Measurements from ENCODE around the gene CLCN6.

CLCN6 gene

GRCh38 chr1:11767922-11768704, 37.9 kb upstream of the CLCN6 start:
- no peaks in the 10 kb centered on the region for H3K36me3 ChIP-seq (ENCODE audit: control insufficient read depth in 1 of 2, insufficient read depth in 2 of 2, low read length in 2 of 2)
- no peaks in the 10 kb centered on the region for H3K27me3 ChIP-seq (ENCODE audit: control insufficient read depth in 1 of 2, insufficient read depth in 2 of 2, low read length in 2 of 2)
- H3K9me3 ChIP-seq (ENCODE audit: control insufficient read depth in 1 of 2, low read length in 2 of 2) = no peaks in the 10 kb centered on the region
- H3K9ac ChIP-seq (ENCODE audit: low read depth in 1 of 2, low read length in 2 of 2) = no peak overlapping the region
- no peak overlapping the region for H3K27ac ChIP-seq (ENCODE audit: low read depth, low read length)
- no peak overlapping the region for H3K4me3 ChIP-seq (ENCODE audit: low read depth in 1 of 2, low read length in 2 of 2)
- no peaks in the 10 kb centered on the region for H3K4me1 ChIP-seq (ENCODE audit: control insufficient read depth in 1 of 2, insufficient read depth in 2 of 2, low read length in 2 of 2)

GRCh38 chr1:11768821-11769220, 37.2 kb upstream of the CLCN6 start:
- Histone ChIP-seq H3K27ac (ENCODE audit: low read depth, low read length) (no peak overlapping the region), H3K27me3 (ENCODE audit: control insufficient read depth in 1 of 2, insufficient read depth in 2 of 2, low read length in 2 of 2) (no peaks in the 10 kb centered on the region), H3K9me3 (ENCODE audit: control insufficient read depth in 1 of 2, low read length in 2 of 2) (no peaks in the 10 kb centered on the region), H3K36me3 (ENCODE audit: control insufficient read depth in 1 of 2, insufficient read depth in 2 of 2, low read length in 2 of 2) (no peaks in the 10 kb centered on the region), H3K4me3 (ENCODE audit: low read depth in 1 of 2, low read length in 2 of 2) (no peak overlapping the region), H3K9ac (ENCODE audit: low read depth in 1 of 2, low read length in 2 of 2) (no peak overlapping the region), H3K4me1 (ENCODE audit: control insufficient read depth in 1 of 2, insufficient read depth in 2 of 2, low read length in 2 of 2) (no peaks in the 10 kb centered on the region)

- H3K9me3 ChIP-seq (ENCODE audit: control insufficient read depth in 1 of 2, low read length in 2 of 2) = no peaks in the 10 kb centered on the region
- no peak overlapping the region for H3K4me3 ChIP-seq (ENCODE audit: low read depth in 1 of 2, low read length in 2 of 2)
- H3K4me1 ChIP-seq (ENCODE audit: control insufficient read depth in 1 of 2, insufficient read depth in 2 of 2, low read length in 2 of 2) = no peaks in the 10 kb centered on the region
- no peak overlapping the region for H3K9ac ChIP-seq (ENCODE audit: low read depth in 1 of 2, low read length in 2 of 2)
- H3K27ac ChIP-seq (ENCODE audit: low read depth, low read length) = no peak overlapping the region
- no peaks in the 10 kb centered on the region for H3K36me3 ChIP-seq (ENCODE audit: control insufficient read depth in 1 of 2, insufficient read depth in 2 of 2, low read length in 2 of 2)
- H3K27me3 ChIP-seq (ENCODE audit: control insufficient read depth in 1 of 2, insufficient read depth in 2 of 2, low read length in 2 of 2) = no peaks in the 10 kb centered on the region
Observed at GRCh38 chr1:11769274-11769673, 36.7 kb upstream of the CLCN6 start.

GRCh38 chr1:11770011-11770410, 36.0 kb upstream of the CLCN6 start:
- Histone ChIP-seq H3K4me1 (ENCODE audit: control insufficient read depth in 1 of 2, insufficient read depth in 2 of 2, low read length in 2 of 2) (no peaks in the 10 kb centered on the region), H3K9me3 (ENCODE audit: control insufficient read depth in 1 of 2, low read length in 2 of 2) (no peaks in the 10 kb centered on the region), H3K9ac (ENCODE audit: low read depth in 1 of 2, low read length in 2 of 2) (no peak overlapping the region), H3K4me3 (ENCODE audit: low read depth in 1 of 2, low read length in 2 of 2) (no peak overlapping the region), H3K36me3 (ENCODE audit: control insufficient read depth in 1 of 2, insufficient read depth in 2 of 2, low read length in 2 of 2) (no peaks in the 10 kb centered on the region), H3K27me3 (ENCODE audit: control insufficient read depth in 1 of 2, insufficient read depth in 2 of 2, low read length in 2 of 2) (no peaks in the 10 kb centered on the region), H3K27ac (ENCODE audit: low read depth, low read length) (no peak overlapping the region)

GRCh38 chr1:11771481-11772043, 34.4 kb upstream of the CLCN6 start:
- peaks cover 0 to 4% of the 10 kb centered on the region in 2 donors for H3K4me1 ChIP-seq (ENCODE audit: control insufficient read depth in 1 of 2, insufficient read depth in 2 of 2, low read length in 2 of 2)
- no peaks in the 10 kb centered on the region for H3K36me3 ChIP-seq (ENCODE audit: control insufficient read depth in 1 of 2, insufficient read depth in 2 of 2, low read length in 2 of 2)
- H3K4me3 ChIP-seq (ENCODE audit: low read depth in 1 of 2, low read length in 2 of 2) = no peak overlapping the region
- no peaks in the 10 kb centered on the region for H3K27me3 ChIP-seq (ENCODE audit: control insufficient read depth in 1 of 2, insufficient read depth in 2 of 2, low read length in 2 of 2)
- no peaks in the 10 kb centered on the region for H3K9me3 ChIP-seq (ENCODE audit: control insufficient read depth in 1 of 2, low read length in 2 of 2)
- no peak overlapping the region for H3K9ac ChIP-seq (ENCODE audit: low read depth in 1 of 2, low read length in 2 of 2)
- no peak overlapping the region for H3K27ac ChIP-seq (ENCODE audit: low read depth, low read length)

GRCh38 chr1:11772458-11772857, 33.5 kb upstream of the CLCN6 start:
- no peaks in the 10 kb centered on the region for H3K27me3 ChIP-seq (ENCODE audit: control insufficient read depth in 1 of 2, insufficient read depth in 2 of 2, low read length in 2 of 2)
- H3K36me3 ChIP-seq (ENCODE audit: control insufficient read depth in 1 of 2, insufficient read depth in 2 of 2, low read length in 2 of 2) = no peaks in the 10 kb centered on the region
- no peak overlapping the region for H3K27ac ChIP-seq (ENCODE audit: low read depth, low read length)
- no peak overlapping the region for H3K4me3 ChIP-seq (ENCODE audit: low read depth in 1 of 2, low read length in 2 of 2)
- no peaks in the 10 kb centered on the region for H3K9me3 ChIP-seq (ENCODE audit: control insufficient read depth in 1 of 2, low read length in 2 of 2)
- H3K9ac ChIP-seq (ENCODE audit: low read depth in 1 of 2, low read length in 2 of 2) = no peak overlapping the region
- H3K4me1 ChIP-seq (ENCODE audit: control insufficient read depth in 1 of 2, insufficient read depth in 2 of 2, low read length in 2 of 2) = peaks cover 0 to 4% of the 10 kb centered on the region in 2 donors

GRCh38 chr1:11774753-11775152, 31.2 kb upstream of the CLCN6 start:
- no peaks in the 10 kb centered on the region for H3K36me3 ChIP-seq (ENCODE audit: control insufficient read depth in 1 of 2, insufficient read depth in 2 of 2, low read length in 2 of 2)
- H3K4me1 ChIP-seq (ENCODE audit: control insufficient read depth in 1 of 2, insufficient read depth in 2 of 2, low read length in 2 of 2) = peaks cover 0 to 15% of the 10 kb centered on the region in 2 donors
- H3K27me3 ChIP-seq (ENCODE audit: control insufficient read depth in 1 of 2, insufficient read depth in 2 of 2, low read length in 2 of 2) = no peaks in the 10 kb centered on the region
- H3K27ac ChIP-seq (ENCODE audit: low read depth, low read length) = no peak overlapping the region
- H3K9ac ChIP-seq (ENCODE audit: low read depth in 1 of 2, low read length in 2 of 2) = no peak overlapping the region
- H3K9me3 ChIP-seq (ENCODE audit: control insufficient read depth in 1 of 2, low read length in 2 of 2) = no peaks in the 10 kb centered on the region
- no peak overlapping the region for H3K4me3 ChIP-seq (ENCODE audit: low read depth in 1 of 2, low read length in 2 of 2)

GRCh38 chr1:11777658-11778322, 28.2 kb upstream of the CLCN6 start:
- H3K9ac ChIP-seq (ENCODE audit: low read depth in 1 of 2, low read length in 2 of 2) = no peak overlapping the region
- H3K9me3 ChIP-seq (ENCODE audit: control insufficient read depth in 1 of 2, low read length in 2 of 2) = no peaks in the 10 kb centered on the region
- H3K4me3 ChIP-seq (ENCODE audit: low read depth in 1 of 2, low read length in 2 of 2) = no peak overlapping the region
- H3K27me3 ChIP-seq (ENCODE audit: control insufficient read depth in 1 of 2, insufficient read depth in 2 of 2, low read length in 2 of 2) = no peaks in the 10 kb centered on the region
- H3K36me3 ChIP-seq (ENCODE audit: control insufficient read depth in 1 of 2, insufficient read depth in 2 of 2, low read length in 2 of 2) = no peaks in the 10 kb centered on the region
- peaks cover 0 to 15% of the 10 kb centered on the region in 2 donors for H3K4me1 ChIP-seq (ENCODE audit: control insufficient read depth in 1 of 2, insufficient read depth in 2 of 2, low read length in 2 of 2)
- no peak overlapping the region for H3K27ac ChIP-seq (ENCODE audit: low read depth, low read length)

GRCh38 chr1:11778336-11778735, 27.7 kb upstream of the CLCN6 start:
- H3K9ac ChIP-seq (ENCODE audit: low read depth in 1 of 2, low read length in 2 of 2) = no peak overlapping the region
- no peaks in the 10 kb centered on the region for H3K36me3 ChIP-seq (ENCODE audit: control insufficient read depth in 1 of 2, insufficient read depth in 2 of 2, low read length in 2 of 2)
- no peak overlapping the region for H3K27ac ChIP-seq (ENCODE audit: low read depth, low read length)
- peaks cover 0 to 15% of the 10 kb centered on the region in 2 donors for H3K4me1 ChIP-seq (ENCODE audit: control insufficient read depth in 1 of 2, insufficient read depth in 2 of 2, low read length in 2 of 2)
- no peaks in the 10 kb centered on the region for H3K27me3 ChIP-seq (ENCODE audit: control insufficient read depth in 1 of 2, insufficient read depth in 2 of 2, low read length in 2 of 2)
- no peaks in the 10 kb centered on the region for H3K9me3 ChIP-seq (ENCODE audit: control insufficient read depth in 1 of 2, low read length in 2 of 2)
- no peak overlapping the region for H3K4me3 ChIP-seq (ENCODE audit: low read depth in 1 of 2, low read length in 2 of 2)

GRCh38 chr1:11778844-11779623, 27.0 kb upstream of the CLCN6 start:
- Histone ChIP-seq H3K4me1 (ENCODE audit: control insufficient read depth in 1 of 2, insufficient read depth in 2 of 2, low read length in 2 of 2) (peaks cover 0 to 15% of the 10 kb centered on the region in 2 donors), H3K4me3 (ENCODE audit: low read depth in 1 of 2, low read length in 2 of 2) (no peak overlapping the region), H3K9ac (ENCODE audit: low read depth in 1 of 2, low read length in 2 of 2) (no peak overlapping the region), H3K36me3 (ENCODE audit: control insufficient read depth in 1 of 2, insufficient read depth in 2 of 2, low read length in 2 of 2) (no peaks in the 10 kb centered on the region), H3K9me3 (ENCODE audit: control insufficient read depth in 1 of 2, low read length in 2 of 2) (no peaks in the 10 kb centered on the region), H3K27me3 (ENCODE audit: control insufficient read depth in 1 of 2, insufficient read depth in 2 of 2, low read length in 2 of 2) (no peaks in the 10 kb centered on the region), H3K27ac (ENCODE audit: low read depth, low read length) (no peak overlapping the region)
